GM12872 (cell line): ENCODE data around the gene E2F4.

ENCODE experiments used
- TF ChIP-seq, protein P1 (sequence below): IDR thresholded peaks from 3 replicates; pipeline ENCODE4 v1.5.1; 2011; ENCODE audit warnings: low read depth, mild to moderate bottlenecking, low read length, moderate library complexity; ENCODE audit not compliant: insufficient read depth

The E2F4 gene

DNA sequence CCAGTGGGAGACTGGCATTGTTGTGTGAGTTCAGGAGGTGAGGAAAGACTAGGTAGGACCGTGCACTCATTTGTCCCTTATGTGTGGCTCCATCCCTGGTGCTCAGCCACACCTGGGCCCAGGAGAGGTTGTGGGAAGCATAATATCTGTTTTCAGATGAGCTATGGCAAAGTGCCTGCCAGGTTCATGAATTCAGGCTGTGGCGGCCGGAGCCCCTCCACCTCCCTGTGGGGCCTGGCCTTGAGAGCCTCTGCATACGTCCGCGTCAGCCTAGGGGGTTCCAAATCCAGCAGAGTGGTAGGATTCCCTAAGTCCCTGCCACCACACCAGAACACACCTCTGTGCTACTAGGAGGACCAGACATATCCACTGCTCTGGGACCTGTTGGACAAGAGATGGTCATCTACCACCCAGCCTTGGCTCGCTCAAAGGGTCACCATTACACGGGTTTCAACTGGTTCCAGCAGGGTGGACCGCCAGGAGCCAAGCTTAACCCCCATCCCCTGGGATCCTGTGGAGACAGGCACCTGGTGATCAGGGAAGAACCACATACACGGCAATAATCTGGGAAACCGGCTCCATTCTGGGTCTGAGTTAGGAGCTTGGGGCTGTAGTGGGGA, 43.2 kb upstream of the E2F4 start:
- TF ChIP-seq, protein P1, sequence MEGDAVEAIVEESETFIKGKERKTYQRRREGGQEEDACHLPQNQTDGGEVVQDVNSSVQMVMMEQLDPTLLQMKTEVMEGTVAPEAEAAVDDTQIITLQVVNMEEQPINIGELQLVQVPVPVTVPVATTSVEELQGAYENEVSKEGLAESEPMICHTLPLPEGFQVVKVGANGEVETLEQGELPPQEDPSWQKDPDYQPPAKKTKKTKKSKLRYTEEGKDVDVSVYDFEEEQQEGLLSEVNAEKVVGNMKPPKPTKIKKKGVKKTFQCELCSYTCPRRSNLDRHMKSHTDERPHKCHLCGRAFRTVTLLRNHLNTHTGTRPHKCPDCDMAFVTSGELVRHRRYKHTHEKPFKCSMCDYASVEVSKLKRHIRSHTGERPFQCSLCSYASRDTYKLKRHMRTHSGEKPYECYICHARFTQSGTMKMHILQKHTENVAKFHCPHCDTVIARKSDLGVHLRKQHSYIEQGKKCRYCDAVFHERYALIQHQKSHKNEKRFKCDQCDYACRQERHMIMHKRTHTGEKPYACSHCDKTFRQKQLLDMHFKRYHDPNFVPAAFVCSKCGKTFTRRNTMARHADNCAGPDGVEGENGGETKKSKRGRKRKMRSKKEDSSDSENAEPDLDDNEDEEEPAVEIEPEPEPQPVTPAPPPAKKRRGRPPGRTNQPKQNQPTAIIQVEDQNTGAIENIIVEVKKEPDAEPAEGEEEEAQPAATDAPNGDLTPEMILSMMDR: no peak

DNA sequence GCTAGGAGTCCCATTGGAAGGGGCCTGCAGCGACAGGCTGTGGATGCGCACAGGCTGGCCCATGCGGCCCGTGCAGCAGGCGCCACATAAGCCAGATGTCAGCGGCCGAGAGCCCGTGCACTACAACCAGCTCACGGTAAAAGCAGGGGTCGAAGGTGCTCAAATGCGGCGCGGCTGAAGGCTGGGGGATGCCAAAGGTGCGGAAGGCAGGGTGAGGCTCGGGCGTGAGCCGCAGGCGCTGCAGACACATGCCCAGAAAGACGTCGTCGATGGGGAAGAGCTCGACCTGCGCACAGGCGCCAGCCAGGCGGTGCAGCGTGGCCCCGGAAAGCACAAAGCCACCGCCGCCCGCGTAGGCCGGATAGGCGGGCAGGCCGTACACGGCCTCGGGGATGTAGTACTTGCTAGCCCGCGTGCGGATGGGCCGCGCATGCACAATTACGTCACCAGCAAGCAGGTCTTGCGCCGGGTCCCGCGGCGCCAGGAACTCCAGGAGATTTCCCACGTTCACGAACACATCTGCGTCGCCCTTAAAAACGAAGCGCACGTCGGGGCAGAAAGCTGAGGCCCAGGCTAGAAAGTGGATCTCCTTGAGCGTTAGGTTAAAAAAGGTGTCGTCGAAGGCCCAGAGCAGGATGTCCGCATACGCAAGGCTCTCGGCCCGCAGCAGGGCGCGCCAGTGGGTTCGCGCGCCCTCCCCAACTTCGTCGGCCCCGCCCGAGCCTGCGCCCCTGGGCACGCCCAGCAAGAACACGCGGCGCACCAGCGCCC, 42.5 kb upstream of the E2F4 start:
- TF ChIP-seq, protein P1: no peak

DNA sequence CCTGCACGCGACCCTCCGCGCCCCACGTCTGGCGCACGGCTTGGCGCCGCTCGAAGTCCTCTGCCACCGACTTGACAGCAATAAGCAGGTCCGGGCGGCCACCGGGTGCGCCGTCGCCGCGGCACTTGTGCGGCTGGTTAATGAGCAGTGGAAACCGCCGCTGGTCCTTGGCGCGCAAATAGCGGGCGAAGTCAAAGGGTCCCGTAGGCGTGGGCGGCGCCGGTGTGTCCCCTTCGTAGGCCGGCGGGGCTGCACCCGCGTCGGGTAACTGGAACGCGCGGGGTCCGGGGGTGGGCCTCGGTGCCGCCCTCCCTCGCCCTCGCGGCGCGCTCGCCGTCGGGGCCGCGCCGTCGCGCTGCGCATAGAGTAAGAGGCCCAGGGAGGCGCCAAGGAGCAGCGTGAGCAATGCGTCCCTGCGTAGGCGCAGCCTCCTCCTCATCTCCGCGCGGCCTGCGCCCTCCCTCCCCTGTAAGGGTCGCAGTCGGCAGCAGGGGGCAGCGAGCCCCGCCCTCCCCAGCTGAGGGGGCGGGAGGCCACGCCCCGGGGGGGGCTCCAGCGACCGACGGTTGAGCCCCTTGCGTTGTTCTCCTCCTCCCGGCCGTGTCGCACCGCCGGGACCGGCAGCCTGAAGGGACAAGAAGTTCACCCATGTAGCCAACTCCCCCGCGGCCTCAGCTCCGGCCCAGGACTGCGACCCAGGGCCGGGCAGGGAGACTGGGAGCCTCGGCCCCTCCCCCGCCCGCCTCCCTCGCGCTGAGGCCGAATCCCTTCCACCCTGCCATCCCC, 41.7 kb upstream of the E2F4 start:
- TF ChIP-seq, protein P1: 0 out of 3 replicates have a peak, but pooled peaks have one; percentile 18

DNA sequence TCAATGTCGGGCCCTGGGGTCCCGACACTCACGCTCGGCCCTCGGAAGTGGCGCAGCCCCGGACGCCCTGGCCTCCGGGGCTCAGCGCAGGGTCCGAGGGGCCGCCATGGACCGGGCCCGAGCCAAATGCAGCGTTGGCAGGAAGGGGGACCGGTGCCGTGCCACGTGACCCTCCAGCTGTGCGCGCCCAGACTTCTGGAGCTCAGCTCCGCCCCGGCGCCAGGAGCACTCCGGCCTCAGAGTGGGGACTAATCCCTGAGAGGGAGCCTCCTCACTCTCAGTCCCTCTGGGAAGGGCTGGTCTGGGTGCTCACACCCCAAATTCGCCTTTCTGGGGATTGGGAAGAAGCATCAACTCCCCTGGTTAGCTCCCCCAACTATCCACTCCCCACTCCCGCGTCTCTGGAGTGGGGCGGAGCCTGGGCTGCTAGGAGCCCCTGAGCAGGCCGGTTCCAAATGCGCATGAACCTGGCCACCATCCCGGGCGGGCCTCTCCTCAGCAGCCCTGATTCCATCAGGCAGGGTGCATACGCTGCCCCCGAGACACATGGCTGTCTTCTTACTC, 41.0 kb upstream of the E2F4 start, which contains the start of gene B3GNT9:
TSS of gene B3GNT9 (minus strand) at position 166 of the 564 bp plus-strand sequence. CDS start 513 bp downstream, outside the sequence.
- TF ChIP-seq, protein P1: no peak

DNA sequence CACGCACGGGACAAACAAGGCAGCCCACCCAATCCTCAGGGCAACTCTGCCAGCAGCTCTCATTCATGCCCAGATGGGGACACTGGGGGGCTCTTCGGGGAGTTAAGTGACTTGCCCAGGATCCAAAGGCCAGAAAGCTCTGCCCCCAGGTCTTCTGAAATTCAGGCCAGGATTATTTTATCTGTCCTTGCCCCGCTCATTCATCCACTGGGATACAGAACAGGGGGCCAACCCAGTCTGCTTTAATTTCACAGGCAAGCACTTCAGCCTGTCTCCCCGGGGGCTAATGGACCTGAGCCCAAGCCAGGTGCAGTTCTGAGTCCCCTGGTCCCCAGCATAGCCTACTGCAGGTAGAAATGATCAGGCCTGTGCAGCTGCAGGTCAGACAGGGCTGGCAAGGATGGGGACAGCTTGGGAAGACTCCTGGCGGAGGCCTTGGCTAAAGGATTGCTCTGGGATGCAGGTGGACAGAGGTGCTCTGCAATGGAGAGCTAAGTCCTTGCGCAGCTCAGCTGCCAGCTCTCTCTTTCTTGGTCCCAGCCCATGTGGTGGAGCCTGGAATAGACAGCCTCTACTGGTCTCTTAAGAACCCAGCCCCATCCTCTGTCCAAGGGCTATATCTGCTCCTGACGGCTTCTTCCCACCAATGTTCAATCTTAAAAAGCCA, 40.4 kb upstream of the E2F4 start:
- TF ChIP-seq, protein P1: no peak

DNA sequence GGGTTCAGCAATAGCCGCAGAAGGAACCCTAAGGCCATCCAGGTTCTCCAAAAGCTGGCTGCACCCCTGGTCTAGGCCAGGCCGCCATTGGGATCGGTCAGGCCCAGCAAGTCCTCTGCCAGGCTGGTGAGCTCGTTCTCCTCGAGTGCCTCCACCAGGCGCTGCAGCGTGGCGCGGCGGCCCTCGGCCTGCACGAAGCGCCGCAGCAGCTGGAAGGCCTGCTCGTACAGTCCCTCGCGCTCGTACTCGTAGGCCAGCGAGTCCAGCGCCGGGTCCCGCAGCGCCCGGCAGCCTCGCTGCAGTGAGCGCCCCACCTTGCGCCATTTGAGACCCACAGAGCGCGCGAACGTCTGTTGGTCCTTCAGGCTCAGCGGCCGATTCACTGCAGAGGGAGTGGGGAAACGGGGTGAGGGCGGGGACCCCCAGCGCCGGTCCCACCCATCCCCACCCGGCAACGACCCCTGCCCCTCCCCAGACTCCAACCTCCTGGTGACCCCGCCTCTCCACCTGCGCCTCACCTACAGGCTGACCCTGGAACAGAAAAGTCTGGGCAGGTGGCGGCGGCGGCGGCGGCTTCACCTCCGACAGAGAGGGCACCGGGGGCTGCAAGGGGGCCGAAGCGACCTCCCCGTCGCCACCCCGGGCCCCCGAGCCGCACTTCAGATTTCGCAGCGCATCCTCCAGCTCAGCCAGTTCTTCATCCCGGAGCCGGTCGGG, 37.2 kb upstream of the E2F4 start:
- TF ChIP-seq, protein P1: no peak
